GM10847 (cell line): ENCODE measurements around the gene GALNT13.

Source experiments
- POLR2A ChIP-seq: IDR thresholded peaks from 2 replicates; pipeline ENCODE4 v1.6.1; 2011; ENCODE audit not compliant: insufficient read length; ENCODE audit errors: extremely low read depth

Gene GALNT13

GRCh38 chr2:154267983-154268382 is 396.3 kb downstream of the GALNT13 start:
- no peak for TF ChIP-seq POLR2A

GRCh38 chr2:154280543-154280942 is 408.8 kb downstream of the GALNT13 start:
- TF ChIP-seq POLR2A = no peak

GRCh38 chr2:154289870-154290269 is 418.1 kb downstream of the GALNT13 start:
- TF ChIP-seq POLR2A = no peak

DNA sequence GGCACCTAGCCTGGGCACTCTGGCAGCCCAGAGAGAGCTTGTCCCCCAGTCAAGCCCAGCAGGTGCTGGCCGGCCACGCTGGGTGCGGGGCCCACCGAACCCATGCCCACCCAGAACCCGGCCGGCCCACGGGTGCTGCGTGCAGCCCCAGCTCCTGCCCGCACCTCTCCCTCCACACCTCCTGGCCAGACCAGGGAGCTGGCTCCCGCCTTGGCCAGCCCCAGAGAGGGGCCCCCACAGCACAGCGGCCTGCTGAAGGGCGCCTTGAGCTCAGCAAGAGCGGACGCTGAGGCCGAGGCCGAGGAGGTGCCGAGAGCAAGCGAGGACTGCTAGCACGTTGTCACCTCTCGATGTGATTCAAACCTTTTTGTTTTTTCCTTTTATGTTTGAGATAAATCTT is 419.8 kb downstream of the GALNT13 start:
- TF ChIP-seq POLR2A = no peak

- no peak for TF ChIP-seq POLR2A
These were observed 420.2 kb downstream of the GALNT13 start for GRCh38 chr2:154291927-154292326.

DNA sequence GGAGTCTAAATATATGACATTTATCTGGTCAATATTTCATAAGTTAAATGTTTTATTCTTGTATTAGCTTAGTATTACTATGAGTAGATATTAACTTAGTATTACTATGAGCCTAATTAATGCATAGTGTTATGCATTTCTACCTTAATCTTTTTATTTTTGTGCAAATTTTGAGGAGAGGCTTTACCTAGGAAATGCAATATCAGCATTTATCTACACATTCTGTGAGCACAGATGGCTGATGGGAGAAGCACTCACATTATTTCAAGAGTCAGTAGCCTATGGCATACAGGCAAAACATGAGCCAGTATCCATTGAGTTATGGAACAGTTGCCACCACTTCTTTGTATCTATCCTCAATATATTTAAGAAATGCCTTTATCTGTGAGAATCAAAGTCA is 422.1 kb downstream of the GALNT13 start:
- no peak for TF ChIP-seq POLR2A

DNA sequence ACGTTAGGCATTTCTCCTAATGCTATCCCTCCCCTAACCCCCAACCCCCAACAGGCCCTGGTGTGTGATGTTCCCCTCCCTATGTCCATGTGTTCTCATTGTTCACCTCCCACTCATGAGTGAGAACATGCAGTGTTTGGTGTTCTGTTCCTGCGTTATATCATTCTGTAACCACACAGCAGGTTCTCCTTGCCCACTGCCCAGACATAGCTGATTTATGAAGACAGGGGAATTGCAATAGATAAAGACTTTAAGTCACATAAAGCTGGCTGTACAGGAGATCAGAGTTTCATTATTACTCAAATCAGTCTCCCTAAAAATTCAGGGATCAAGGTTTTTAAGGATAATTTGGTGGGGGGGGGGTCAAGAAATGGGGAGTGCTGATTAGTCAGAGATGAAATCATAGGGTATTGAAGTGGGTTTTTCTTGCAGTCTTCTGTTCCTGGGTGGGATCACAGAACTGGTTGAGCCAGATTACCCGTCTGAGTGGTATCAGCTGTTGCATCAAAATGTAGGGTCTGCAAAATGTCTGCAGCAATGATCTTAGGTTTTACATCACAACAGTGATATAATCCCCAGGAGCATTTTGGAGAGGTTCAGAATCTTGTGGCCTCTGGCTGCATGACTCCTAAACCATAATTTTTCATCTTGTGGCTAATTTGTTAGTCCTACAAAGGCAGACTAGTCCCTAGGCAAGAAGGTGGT is 434.7 kb downstream of the GALNT13 start:
- no peak for TF ChIP-seq POLR2A

DNA sequence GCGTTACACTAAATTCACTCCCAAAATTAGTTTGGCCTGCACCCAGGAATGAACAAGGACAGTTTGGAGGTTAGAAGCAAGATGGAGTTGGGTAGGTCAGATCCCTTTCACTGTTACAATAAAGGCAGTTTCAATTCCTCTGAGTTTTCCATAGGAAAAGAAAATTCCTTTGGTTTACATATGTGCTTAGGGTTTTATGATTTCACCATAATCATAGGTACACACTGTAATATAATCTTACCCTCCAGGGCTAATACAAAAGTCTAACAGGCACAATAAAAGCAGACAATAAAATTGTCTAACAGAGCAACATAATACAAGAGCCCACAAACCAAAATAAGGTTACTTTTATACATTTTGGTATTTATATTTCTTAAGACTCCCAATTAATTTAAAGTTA is 435.3 kb downstream of the GALNT13 start:
- no peak for TF ChIP-seq POLR2A

- TF ChIP-seq POLR2A = no peak
These were observed 452.9 kb downstream of the GALNT13 start for GRCh38 chr2:154324601-154325000.

DNA sequence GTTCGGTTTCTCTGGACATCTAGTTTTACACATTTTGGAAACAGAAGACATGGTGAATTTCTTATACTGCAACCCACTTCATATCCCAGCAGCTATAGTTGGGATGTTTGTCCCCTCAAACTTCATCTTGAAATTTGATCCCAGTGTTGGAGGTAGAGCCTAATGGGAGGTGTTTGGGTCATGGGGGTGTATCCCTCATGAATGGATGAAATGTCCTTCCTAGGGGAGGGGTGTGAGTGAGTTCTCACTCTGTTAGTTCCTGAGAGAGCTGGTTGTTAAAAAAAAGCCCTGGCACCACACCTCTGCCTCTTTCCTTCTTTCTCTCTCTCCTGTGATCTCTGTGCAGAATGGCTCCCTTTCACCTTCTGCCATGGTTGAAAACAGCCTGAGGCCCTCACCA is 457.8 kb downstream of the GALNT13 start:
- no peak for TF ChIP-seq POLR2A

GRCh38 chr2:154331784-154332183 is 460.1 kb downstream of the GALNT13 start:
- TF ChIP-seq POLR2A = no peak

- TF ChIP-seq POLR2A = no peak
These were observed 464.5 kb downstream of the GALNT13 start for GRCh38 chr2:154336201-154336600.

- no peak for TF ChIP-seq POLR2A
These were observed 466.7 kb downstream of the GALNT13 start for GRCh38 chr2:154338352-154338967.

DNA sequence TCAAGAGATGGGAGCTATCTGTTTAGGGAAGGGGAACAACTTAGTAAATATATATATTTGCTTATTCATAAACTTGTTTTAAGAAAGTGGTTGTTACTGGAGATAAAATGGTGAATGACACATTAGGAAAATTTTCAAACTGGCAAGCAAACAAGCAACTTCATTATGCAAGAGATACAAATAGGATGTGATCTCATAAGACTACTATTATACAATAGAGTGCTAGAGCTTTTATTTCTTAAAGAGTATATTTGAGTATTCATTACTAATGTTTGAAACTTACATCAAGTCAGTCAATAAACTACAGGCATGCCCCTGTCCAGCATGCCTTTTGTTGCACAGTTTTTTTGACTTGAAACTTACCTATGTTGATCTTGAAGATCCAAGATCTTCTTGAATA is 471.6 kb downstream of the GALNT13 start:
- TF ChIP-seq POLR2A = no peak

DNA sequence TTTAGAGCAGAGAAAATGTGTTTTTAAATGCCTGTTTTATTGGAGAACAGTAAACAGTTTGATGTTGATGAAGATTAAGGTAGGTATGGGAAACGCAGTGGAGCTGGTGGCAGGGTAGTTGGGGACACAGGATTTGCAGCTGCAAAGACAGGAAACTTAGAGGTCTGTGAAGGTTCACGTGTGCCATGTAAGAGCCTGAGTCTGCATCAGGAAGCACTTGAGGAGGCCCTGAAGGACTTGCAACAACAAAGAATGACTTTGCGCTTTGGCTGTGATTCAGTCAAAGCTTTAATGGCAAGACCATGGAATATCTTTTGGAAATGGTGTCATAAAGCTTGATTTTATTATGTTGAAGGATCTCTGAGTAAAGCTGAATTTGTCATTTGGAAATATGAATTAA is 479.2 kb downstream of the GALNT13 start:
- TF ChIP-seq POLR2A = no peak

DNA sequence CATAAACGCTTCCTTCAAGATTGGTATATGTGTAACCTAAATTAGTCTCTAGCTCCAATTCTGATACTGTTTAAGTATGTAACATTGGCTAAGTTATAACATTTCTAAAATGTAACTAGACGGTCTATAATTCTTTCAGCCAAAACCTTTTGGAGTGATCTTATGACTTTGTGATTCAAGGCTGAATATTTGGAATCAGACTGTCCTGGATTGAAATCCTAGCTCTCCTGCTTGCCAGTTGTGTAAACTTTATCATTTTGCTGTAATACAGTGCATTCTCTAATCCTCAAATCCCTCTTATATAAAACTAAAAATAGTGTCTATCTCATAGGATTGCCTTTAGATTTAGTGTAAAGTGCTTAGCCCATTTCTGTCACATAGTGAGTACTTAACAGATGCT is 489.6 kb downstream of the GALNT13 start:
- TF ChIP-seq POLR2A = no peak

DNA sequence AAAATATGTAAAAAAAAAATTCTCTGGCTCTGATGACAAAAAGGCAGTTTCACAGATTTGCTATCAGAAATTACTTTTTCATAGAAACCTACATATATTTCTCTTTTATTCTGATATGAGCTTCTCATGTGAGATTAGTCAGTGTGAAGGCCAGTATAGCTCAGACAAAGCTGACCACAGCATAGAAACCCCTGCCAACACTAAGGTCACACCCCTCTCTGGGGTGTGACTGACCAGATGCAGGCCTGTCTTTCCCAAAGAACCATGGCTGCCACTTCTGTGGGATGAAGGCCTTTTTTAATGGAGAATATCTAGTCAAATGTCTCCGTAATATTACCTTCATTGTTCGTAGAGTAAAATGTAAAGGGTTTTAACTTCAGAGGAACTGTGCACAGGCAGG is 496.4 kb downstream of the GALNT13 start:
- no peak for TF ChIP-seq POLR2A
